RKO (cell line): ENCODE measurements around the gene GPSM1.
A peak's percentile ranks its signal among the peaks of the same experiment; 100 is the strongest.

Experiments used
- DNase-seq: peaks from one replicate; pipeline ENCODE4 v3.0.0-alpha.2; 2016; ENCODE audit warnings: low spot score

GPSM1 gene

GRCh38 chr9:136361754-136362449 lies 34.6 kb downstream of the GPSM1 start:
- no peak for DNase-seq

- DNase-seq, result no peak
These were observed 35.1 kb downstream of the GPSM1 start for GRCh38 chr9:136362450-136362784.

- DNase-seq, result peak; percentile 96
These were observed 36.0 kb downstream of the GPSM1 start, which contains the start of gene DNLZ for GRCh38 chr9:136363106-136363948. Gene DNLZ, minus strand, starts transcription at chr9:136363744. Its CDS starts 30 bp downstream, at chr9:136363714.

DNA sequence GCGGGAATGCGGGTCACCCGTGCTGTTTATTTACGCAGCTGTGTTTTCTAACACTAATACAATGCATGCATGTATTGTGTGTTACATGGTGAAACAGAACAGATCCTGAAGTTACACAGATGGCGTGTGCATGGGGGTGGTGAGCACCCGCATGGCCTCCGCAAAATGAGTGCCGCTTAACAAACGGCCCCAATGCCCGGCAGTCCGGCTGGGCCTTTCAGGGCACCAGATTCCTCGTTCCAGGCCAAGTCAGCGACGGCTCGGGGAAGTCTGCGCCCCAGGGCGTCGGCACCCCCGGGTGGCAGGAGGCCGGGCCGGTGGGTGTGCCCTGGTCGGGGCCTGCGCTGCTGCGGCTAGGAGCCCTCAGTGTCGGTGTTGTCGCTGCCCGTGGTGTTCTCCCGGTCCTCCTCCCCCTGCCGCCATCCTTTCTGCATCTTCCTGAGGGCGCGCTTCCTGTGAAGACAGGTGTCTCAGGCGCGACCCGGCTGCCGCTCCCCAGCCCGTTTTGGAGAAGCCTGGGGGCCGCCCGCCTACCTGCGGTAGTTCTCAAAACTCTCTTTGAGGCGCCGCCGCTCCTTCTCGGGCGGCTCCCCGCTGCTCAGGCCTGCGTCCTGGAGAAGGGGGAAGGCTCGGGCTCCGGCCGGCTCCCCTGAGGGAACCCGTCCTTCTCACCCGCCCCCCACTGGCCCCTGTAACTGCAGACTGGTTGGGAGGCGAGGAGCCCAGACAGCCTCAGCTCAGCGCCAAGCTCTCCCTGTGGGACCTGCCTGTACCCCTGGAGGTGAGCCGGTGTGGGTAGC lies 36.8 kb downstream of the GPSM1 start:
- DNase-seq, result no peak

GRCh38 chr9:136364942-136365774 lies 37.8 kb downstream of the GPSM1 start:
- no peak for DNase-seq

- no peak for DNase-seq
These were observed 38.5 kb downstream of the GPSM1 start for GRCh38 chr9:136365775-136366222.

DNA sequence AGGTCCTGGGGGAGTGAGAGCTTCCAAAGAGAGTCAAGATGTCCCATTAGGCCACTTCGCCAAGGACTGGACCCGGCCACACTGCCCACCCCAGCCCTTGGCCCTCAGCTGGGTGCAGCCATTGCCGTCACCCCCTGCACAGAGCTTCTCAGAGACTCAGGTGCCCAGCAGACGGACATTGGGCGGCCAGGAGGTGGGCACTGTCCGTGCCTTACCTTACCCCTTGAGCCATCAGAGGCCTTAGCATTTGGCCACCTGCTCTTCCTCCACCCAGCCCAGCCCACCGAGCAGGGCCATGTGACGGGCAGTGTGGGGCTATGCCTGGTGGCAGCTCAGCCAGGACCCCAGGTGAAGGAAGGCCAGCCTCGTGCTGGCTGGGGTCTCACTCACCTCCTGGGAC lies 39.5 kb downstream of the GPSM1 start:
- no peak for DNase-seq

DNA sequence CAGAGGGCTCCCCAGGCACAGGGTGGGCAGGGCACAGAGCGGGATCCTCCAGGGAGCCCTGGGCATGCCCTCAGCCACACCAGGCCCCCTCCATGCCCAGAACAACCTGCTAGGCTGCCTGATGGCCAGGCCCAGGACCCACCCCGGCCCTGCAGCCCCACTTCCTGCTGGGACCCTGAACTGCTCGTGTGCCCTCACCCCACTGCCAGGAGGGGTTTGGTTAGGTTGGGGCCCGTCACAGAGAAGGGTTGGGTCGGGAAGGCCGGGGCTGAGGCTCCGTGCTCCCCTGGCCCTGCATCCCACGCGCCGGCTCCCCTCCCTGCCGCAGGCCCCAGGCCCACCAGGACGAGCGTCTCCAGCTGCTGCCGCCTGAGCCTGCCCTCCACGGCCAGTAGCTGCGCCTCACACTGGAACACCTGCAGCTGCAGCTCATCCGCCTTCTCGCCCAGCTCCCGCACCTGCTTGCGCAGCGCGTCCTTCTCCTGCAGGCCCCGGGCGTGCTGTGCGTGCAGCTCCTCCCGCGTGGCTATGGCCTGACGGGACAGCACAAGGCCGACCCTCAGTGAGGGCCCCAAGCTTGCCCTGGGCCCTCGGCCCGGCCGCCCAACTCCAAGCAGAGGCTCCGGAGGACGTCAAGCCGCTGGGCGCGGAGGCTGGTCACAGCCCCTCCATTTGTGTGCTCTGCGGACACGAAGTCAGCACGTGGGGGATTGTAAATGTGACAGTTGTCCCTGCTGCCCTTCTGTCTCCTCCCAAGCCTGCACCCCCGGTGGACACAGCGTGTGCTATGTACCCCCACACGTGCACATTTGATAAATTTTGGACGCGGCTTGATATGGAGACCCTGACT lies 40.2 kb downstream of the GPSM1 start:
- DNase-seq, result no peak

DNA sequence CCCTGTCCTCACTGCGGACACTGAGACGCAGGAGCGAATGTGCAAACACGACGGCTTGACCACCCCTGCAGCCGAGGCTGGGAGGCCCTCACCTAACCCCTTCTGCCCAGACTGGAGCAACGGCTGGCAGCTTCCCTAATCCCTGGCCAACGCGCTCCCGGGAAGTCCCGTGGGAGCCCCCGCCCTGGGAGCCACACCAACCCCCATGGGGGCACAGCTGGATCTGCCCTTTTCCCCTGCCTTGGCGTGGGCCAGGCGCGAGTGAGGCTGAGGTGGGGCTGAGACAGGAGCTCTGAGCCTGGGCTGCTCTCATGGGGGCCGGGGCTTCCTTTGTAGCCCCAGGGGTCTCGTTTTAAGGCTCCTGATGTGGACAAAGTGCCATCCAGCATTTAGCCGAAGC lies 40.9 kb downstream of the GPSM1 start:
- no peak for DNase-seq

DNA sequence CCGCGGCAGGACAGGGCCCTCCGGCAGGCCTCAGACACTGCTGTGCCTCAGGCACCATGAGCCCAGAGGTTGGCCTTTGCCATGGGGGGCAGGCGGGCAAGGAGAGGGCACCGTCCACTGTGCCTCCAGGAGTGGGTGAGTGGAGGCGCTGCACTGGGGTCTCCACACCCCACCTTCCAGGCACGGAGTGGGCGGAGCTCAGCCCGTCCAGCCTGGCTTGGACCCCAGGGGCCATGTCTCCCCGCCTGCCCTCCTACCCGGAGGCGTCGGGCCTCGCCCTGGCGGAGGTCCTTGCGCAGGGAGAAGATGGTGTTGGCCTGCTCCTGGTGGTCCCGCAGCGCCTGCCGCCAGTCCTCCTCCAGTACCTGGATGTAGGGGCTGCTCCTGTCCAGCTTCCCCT lies 42.7 kb downstream of the GPSM1 start:
- no peak for DNase-seq

DNA sequence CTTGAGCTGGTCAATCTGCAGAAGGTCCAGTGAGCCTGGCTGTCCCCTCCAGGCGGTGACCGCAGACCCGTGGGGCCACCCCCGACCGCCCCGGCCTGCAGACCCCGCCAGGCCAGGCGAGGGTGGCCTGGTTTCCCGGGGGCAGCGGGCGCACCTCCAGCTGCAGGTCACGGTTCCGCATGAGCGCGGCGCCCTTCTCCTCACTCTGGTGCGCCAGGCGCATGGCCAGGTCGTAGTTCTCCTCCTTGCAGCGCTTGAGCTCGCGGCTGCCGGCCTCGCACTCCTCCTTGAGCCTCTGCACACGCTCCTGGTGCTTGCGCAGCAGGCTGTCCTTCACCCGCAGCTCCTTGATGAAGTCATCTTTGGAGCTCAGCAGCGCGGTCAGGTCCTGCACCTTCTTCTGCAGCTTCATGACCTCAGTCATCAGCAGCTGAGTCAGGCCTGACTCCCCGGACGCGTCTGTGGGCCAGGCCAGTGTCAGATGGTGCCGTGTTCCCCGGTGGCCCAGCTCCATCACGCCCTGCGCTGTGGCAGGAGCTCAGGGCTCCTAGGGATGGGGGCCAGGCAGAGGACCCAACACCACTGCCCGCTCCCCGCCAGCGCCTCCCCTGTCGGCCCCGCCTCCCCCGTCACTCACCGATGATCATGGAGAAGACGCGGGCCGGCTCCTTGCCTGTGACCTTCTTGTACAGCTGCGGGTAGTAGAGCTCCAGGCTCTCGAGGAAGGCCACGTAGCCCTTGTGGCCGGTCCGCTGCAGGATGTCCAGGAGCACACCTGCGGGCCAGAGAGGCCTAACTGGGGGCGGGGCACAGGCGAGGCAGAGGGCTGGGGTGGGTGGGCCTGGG lies 43.6 kb downstream of the GPSM1 start:
- peak; percentile 92 for DNase-seq

DNA sequence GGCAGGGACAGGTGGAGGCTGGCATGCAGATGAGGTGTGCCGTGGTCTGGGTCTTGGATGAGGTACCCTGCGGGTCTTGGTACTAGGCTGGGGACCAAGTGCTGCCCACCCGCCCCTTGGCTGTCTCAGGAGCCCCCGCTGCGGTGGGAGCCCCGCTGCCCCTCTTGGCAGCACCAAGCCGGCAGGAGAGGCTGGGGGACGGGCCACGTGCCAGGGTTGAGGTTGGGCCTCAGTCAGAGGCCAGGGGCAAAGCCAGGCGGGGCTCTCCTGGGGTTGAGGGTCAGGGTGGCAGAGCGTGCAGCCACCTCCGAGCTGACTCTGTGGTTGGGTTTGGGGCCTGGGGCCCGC lies 44.2 kb downstream of the GPSM1 start:
- DNase-seq, result no peak

DNA sequence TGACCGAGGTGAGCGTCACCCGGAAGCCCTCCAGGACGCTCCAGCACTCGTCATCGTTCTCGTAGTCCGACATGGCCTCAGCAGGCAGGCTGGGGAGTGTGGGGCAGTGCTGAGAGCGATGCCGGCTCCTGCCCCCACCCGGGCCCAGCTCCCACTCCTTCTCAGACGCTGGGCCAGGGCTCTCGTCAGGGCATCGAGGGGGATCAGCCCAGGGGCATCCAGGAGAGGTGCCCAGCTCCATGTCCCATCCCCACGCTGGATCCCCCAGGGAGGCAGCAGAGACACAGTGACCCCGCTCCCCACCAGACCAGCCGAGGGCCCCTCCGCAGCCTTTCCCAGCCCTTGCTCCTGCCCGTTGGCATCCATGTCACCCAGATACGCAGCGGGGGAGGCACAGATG lies 44.7 kb downstream of the GPSM1 start:
- DNase-seq, result no peak

GRCh38 chr9:136372561-136373299 lies 45.4 kb downstream of the GPSM1 start:
- no peak for DNase-seq

- no peak for DNase-seq
These were observed 46.2 kb downstream of the GPSM1 start, which contains the start of gene CARD9 for GRCh38 chr9:136373300-136374182. Gene CARD9, minus strand, starts transcription at chr9:136373669. Its CDS starts 1,591 bp downstream, at chr9:136372078.

- DNase-seq, result no peak
These were observed 46.8 kb downstream of the GPSM1 start for GRCh38 chr9:136374183-136374575.

DNA sequence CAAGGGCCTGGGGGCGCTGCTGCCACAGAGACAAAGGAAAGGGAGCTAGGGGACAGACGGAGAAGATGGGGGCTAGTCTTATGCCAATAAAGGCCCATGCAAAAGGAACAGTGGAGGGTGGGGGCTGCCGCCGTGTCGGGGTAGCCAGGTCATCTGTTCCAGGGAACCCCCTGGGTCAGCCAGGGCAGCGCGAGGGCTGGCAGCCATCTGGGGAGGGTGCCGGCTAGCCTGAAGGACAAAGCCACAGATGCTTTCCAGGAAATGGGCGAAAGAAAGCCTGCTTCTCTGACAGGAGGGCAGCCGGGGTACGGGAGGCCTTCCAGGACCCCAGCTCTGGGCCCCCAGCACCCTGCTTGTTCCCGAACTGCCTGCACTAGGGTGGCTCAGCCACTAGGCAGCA lies 47.8 kb downstream of the GPSM1 start:
- DNase-seq, result no peak

DNA sequence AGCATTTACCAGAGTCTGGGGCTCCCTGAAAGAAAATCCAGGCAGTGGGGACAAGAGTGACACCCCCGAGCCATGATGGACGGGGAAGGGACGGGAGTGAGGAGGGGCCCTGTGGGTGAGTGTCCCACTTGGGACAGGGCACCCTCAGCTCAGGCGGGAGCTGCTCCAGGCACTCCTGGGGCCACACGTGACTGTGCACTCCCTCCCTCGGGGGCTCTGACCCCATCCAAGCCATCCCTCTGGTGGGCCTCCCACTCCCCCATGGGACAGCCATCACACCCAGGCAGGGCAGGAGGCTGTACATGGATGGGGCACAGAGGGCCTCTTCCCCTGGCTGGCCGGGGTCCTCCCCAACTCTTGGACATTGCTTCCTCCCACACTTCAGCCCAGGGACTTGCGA lies 49.1 kb downstream of the GPSM1 start:
- DNase-seq, result no peak
